GM04503 (cell line): Measurements from ENCODE around the gene ZC2HC1B.

ENCODE experiments used
- DNase-seq: peaks from one replicate; pipeline ENCODE4 v3.0.0-alpha.2; 2012; ENCODE audit warnings: low read depth

ZC2HC1B gene

DNA sequence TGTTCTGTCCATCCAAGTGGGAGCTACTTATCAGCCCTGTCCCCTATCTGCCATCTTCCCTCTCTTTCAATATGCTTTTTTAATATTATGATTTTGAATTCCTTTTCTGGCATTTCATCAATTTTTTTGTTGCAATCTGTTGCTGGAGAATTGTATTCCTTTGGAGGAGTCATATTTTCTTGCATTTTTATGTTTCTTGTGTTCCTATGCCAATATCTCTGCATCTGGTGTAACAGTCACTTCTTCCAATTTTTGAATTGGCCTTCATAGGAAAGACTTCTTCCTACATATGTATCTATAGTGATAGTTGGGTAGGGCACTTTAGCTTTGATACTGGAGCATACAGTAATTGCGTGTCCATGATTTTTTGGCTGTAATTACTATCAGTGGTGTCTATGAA lies 70.1 kb downstream of the ZC2HC1B start:
- DNase-seq = no peak

DNA sequence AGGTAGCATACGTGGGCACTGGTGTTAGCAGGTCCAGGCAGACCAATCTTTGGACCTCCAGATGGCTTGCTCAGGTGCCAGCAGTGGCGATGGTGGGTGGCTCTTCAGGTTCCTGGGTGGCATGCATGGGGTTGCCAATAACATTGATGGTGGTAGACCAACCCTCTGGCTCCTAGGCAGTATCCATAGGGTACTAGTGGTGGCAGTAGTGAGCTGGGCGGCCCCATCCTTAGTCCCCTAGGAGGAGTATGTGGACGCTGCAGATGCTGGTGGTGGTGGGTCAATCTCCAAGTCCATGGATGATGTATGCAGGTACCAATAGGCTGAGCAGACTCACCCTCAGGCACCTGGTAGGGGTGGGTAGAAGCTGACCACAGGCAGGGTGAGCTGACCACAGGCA lies 70.6 kb downstream of the ZC2HC1B start:
- DNase-seq = no peak

DNA sequence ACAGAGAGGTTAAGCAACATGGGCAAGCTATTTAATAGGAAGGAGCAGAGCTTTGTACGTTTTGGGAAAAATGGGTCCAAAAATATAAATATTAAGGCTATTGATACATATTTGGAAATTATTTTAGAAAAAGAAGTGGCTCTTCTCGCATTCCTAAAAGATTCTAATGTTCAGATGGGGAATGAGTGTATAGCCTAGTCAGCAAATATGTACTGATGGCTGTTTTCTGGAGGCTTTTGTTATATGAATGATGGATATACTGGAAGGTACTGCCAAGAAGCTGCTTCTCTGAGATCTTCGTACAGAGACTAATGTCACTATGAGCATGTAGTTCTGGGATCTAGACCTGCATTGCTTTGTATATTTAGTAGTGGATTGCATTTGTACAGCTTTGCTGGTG lies 72.1 kb downstream of the ZC2HC1B start:
- no peak for DNase-seq

DNA sequence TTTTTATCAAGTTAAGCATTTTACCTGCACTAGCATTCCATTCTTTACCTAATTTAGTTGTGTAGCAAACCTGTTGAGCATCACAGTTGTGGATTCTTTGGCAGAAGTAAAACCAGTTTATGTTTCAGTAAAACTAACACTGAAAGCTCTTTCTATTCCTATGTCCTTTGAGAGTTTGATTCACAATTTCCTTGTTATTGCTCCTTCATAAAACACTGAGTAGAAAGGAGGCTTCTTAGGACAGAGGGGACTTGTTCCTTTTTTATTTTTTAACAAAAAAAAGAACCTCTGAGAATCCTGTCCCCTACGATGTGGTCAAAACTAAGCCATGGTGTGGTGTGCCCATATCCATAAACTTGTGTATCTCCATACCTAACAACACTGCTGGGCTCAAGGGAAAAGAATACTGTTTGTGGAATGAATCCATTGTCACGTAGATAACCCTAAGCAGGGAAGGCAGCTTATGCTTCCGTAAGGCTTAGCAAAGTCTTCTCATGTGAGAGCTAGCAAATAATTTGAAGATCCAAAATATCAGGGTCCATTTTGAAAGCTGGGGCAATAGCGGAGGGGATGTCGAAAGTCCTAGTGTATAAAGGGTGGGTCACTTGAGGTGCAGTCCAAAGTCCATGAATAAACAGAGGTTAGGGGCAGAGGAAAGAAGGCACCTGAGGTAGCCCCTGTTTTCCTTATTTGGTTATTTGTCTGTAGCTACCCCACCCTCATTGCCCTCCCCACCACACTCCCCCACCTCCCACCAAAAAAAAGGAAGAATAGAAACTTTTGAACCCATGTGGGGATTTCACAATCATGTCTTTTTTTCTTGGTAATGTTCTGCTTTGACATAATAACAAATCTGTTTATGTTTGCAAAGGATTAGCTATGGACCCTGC lies 72.7 kb downstream of the ZC2HC1B start:
- DNase-seq = no peak

DNA sequence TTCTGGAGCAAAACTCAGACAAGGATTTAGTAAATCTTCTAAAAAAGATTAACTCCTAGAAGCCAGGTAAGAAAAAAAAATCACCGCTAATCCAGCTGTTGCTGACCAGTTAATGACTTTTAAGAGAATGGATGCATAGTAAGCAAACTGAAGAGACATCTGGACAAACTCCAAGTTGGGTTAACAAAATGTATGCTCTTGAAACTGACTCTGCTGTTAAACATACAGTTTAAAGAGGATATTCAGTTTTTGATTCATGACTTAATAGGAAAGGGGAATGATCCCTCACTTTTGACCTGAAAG lies 73.3 kb downstream of the ZC2HC1B start:
- no peak for DNase-seq

DNA sequence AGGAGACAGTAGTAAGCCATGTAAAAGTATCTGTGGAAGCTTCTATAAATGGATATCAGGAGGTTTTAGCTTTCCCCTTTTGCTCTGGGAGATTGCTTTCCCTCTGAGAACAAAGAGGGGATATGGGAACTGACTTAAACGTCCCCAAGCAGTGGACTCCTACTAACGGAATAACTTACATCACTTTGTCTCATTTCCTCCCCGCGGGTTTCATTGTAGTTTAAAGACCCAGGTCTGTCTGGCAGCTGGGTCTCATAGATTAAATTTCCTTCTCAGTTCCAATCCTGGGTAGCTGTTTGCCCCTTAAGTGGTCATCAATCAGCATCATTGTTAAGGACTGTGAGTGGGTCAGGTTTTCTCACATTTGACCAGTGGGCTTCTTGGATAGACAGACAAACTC lies 75.1 kb downstream of the ZC2HC1B start:
- DNase-seq = no peak

DNA sequence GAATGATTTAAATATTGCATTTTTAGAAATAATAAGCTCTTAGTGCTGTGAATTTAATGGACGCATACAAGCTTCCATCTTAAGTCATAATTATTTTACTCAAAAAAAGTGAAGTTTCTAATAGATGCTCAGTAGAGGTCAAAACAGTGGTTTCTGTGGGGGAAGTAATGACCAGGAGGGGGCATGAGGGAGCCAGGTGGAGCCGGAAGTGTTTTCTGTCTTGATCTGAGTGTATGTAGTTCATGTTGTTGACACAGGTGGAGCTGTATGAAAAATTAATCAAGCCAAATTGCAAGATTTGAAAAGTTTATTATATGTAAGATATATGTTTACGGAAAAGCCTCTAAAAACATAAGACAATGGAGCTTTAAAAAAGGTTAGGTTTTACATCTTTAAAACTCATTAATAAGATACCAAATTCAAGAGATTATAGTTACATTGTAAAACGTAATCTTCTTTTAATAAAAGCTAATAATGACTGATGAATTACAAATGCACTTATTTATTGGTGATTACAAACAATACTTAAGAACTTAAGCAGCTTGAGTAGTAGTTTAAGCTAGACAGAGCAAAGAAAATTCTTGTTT lies 75.8 kb downstream of the ZC2HC1B start:
- DNase-seq = no peak

DNA sequence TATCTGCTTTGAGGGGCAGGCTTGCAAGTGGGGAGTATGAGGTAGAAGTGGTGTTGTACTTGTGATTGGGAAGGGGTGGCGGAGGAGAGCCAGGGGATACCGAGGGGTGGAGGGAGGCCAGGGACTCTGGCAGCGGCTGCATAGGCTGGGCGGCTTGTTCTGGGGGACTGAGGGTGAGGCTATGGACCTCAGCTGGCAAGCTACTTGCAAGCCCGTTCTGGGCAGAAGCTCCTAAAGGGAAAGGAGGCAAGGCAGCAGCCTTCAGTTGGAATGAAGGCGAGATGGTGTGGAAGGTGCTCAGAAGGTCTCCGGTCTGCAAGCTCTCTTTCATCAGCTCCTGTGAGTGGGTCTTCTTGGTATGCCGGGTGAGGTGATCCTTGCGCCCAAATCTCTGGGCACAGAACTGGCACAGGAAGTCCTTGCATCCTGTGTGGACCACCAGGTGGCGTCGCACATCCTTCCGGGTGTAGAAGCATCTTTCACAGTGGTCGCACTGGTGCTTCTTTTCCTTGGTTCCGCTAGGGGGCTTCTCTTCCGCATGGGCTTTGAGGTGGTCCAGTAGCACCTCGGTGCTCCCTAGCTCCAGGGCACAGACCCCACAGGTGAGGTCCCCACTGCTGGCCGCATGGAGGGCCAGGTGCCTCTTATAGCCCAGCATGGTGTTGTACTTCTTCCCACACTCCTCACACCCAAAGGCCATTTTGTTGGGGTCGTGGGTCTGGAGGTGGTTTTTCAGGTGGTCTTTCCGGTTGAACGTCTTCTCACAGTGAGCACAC lies 77.8 kb downstream of the ZC2HC1B start:
- no peak for DNase-seq

DNA sequence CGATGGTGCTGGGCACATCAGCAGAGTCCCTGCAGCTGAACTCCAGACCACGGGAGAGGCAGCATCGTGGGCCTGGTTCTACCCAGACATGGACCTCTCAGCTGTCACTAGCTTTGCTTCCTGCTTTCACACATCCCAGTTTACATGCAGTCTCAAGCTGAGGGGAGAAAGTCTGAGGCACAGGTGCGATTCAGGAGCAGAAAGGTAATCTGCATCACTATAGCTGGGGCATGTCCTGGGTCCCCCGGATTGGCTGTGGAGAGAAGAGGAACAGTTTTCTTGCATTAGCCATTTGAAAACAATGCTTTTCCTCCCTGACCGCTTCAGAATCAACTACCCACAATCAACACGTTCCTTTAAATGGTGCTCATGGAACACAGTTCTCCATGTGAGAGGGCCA lies 83.9 kb downstream of the ZC2HC1B start:
- no peak for DNase-seq

DNA sequence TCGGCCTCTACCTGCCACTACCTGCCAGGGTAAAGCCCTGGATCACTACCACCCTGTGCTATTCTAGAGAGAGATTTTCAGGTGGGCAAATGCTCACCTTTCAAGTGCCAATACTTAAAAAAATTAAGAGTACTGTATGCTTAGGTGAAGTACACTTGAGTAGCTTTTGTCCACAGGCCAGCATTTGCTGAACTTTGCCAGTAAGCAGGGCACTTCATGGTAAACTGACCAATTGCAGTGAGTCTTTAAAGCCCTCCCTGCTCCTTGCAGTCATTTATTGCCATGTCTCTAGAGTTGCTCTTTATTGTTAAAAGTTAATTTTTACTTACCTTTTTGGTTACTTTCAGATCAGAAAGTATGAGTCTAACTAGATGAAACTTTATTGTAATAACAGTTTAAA lies 85.3 kb downstream of the ZC2HC1B start:
- no peak for DNase-seq

DNA sequence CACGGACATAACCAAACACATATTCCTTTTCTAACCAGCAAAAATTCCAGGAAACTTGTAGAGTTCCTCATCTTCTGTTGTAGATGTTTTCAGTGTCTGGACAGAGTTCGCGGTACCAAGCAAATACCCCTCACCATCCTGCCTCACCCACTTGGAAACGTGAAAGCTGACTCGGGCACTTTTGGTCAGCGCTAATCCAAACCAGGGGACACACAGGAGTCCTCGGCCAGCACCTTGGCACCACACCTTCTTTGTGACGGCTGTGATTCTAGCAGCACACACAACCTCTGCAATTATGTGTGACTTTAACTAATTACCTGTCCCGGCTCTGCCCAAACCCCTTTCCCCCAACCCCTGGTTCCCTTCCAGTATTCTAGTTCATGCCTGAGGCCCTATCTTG lies 85.7 kb downstream of the ZC2HC1B start:
- DNase-seq = no peak

DNA sequence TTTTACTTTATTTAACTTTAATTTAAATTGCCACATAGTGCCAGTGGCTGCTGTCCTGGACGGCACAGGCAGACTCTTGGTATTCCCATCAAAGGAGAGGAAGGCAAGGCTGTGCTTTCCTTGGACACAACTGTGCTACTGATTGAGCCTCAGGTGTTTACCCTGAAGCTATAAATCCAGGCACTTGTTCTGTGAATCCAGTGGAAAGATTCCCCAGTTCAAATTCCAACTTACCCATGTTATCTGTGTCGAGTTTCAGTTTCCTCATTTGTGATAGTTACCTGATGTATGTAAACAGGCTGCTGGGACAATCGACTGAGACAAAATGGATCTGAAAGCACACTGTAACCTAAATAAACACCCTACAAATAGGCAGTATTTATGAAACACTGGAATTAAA lies 86.6 kb downstream of the ZC2HC1B start:
- DNase-seq = no peak

DNA sequence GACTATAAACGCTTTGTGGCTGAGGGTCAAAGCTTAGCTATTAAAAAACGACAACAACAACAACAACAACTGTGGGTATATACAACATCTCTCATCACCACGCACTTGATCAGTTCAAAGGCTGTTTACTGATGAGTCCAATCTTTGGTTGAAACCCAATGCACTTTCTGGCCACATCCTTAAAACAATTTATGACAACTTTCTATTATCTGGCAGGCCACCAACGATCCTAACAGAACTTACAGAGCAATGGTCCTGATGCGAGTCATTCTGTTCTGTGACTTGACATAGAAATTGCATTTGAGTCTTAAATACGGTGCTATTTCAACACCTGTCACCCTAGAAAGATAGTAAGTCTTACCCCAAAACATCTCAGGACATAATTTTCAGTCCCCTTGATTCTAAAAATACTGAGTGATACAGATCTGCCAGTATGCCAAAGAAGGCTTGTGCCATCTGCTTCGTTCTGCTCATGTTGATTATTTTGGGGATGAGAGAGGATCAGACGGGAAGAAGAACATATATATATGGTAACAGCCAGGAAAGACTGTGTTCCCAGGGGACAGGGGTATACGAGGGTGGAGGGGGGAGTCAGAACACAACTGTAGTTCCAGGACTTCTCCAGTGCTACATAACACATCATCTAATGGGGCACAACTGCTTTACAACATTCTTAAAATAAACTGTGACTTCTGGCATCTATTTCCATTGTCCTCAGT lies 87.9 kb downstream of the ZC2HC1B start:
- DNase-seq = no peak

DNA sequence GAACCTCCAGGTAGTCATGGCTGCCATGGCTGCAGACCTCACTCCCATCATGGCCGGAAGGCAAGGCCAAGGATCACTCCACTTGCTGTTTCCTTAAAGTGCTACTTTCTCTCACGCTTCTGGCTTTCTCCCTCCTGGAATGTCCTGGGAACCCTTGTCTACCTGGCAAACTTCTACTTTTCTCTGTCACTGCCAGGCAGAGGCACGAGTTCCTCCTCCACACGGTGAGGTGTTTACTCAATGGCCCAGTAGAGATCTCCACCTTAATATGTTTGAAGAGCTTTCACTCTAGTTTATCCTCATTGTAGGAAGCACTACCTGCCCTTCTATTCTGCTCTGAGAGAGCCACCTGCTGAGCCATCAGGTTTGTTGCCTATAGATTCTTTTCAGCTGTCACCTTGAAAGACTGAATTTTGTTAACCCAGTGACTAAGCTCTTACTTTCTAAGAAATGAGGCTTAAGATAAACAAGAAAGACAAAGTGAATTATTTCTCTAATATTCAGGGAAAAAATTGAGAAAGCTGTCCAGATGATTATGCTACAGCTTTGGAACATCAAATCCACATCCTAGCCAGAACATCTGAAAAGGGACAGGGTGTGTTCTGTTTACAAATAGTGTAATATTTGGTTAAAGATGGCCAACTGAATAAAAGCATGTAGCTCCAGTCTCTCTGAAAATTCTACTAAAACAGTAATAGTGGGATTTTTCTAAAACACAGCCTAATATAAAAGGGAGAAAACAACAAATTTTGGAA lies 88.8 kb downstream of the ZC2HC1B start:
- DNase-seq = no peak

DNA sequence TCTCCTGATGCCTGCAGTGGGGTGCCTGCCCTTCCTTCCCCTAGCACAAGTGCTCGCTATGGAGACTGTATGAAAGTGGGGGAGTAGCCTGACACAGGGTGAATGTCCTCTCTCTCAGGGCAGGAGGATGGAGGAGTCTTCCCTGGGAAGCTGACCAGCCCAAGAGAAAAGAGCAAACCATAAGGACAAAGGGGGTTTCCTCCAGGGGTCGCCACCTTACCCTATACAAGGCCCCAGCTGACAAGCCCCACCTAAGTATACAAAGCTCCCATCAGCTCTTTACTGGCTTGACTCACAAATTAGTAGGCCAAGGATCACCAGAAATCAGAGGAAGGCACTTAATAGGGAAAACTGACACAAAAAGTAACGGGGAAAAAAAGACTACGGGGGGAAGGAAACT lies 89.6 kb downstream of the ZC2HC1B start:
- no peak for DNase-seq

DNA sequence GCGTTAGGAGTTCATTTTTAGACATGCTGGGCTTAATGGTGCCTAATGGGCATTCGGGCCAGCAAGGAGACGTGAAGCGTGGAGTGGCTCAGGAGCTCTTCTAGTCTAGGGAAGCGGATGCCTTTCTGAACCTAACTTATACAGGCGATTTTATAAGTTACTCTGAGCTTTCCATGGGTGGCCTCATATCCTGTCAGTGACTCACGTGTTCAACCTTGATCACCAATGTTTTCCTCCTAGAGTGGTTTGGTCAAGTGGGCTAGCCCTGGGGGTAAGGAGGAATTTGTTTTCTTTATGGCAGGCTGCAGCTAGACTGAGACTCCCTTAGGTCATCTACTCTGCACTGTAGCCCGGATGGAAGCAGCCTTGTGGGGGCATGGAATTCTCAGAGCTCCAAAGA lies 91.7 kb downstream of the ZC2HC1B start:
- DNase-seq = no peak

DNA sequence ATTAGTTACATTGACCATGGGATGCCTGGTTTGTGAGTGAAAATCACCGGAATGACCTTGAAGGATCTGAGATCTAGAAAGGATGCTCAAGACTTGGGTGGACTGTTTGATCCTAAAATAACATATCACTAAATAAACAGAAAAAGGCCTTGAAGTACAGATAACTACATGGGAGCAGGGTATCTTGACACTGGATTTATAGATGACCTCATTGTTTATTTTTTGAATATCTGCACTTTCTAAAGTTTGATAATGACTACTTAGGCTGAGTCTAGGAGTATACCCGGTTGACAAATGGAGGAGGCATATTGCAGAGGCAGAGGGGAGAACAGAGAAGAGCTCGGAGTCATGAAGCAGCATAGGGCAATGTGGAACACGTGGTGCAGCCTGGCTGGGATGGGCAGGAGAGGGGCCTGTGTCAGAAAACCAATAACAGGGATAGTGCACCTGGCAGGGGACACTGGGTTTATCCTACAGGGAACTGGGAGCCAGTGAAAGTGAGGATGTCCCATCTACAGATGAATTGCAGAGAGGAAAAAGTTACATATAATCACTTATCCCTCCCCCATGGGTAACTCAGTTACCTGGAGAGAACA lies 93.5 kb downstream of the ZC2HC1B start:
- no peak for DNase-seq

DNA sequence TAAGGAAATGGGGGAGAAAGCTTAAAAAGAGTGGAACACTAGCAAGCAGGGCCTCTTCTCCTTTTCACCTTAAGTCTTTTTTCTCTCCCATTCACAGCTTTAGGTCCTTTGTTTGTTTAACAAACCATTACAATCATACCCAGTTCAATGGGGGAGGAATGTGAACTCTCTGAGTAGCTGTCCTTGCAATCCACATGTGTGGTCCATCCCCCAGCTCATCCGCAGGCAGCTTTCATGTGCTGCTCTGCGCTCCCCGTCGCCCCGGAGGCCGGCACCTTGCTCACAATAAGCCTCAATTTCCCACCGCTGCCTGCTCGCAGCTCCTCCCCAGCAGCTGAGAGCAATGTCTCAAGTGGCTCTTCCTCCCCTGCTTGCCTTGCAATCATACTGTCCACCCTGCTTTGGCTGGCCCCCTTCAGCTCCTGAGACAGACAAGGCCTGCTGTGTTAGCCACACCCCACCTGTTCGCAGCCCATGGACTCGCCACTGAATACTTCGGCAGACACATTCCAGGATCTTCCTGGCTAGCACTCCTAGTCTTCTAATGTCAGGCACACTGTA lies 94.6 kb downstream of the ZC2HC1B start:
- no peak for DNase-seq

DNA sequence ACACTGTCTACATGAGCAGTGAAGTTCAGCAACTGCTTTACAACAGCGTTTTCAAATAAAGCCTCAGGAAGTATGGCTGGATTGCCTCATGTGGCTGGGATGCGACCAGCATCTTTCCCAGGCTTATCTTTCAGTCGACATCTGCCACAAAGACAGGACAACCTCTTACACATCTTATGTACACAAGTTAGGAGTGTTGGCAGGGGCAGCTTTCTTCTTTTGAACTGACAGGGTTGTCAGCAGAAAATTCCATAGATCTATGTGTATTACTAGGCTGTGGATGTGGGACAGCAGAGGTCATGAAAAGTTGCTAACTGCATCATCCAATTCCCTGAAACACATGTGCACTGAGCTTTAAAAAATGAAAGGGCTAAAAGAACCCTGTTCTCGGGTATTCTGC lies 95.7 kb downstream of the ZC2HC1B start:
- no peak for DNase-seq

DNA sequence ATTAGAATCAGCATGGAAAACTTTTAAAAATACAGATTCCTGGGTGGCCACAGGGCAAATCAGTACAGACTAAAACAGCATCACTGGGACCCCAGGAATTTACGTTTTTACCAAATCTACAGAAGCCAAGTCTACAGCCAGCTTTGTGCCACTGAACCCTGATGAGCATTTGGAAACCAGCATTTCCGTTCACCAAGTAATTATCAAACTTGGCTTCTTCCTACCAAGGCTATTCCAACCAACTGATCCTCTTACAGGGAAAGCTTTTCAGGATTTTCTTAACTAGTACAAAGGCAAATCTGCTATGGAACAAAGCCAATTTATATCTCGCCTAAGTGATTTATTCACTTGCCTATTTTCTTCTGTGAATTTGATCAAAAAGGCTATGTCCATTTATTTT lies 96.8 kb downstream of the ZC2HC1B start:
- no peak for DNase-seq
